Fibroblast of mammary gland (primary cell): Measurements from ENCODE around the gene HSPBP1.

ENCODE experiments used
- DNase-seq: peaks from one replicate; pipeline ENCODE4 v3.0.0-alpha.2; 2010; ENCODE audit warnings: low read depth
- H3K4me3 ChIP-seq: 2 replicates; pipeline ENCODE4 v1.5.1; 2011; ENCODE audit warnings: low read depth, mild to moderate bottlenecking, low read length, moderate library complexity; ENCODE audit not compliant: control insufficient read depth
- CTCF ChIP-seq: conservative IDR thresholded peaks from 2 replicates; pipeline ENCODE4 v1.5.1; 2011; ENCODE audit warnings: low read depth, low read length, inconsistent platforms; ENCODE audit not compliant: control insufficient read depth, insufficient read depth

Gene HSPBP1

GRCh38 chr19:55239004-55239403, 40.9 kb downstream of the HSPBP1 start:
- no peak overlapping the region for H3K4me3 ChIP-seq
- DNase-seq, result no peak
- no peak for TF ChIP-seq CTCF

GRCh38 chr19:55238030-55238429, 41.9 kb downstream of the HSPBP1 start:
- no peak for TF ChIP-seq CTCF
- H3K4me3 ChIP-seq, result no peak overlapping the region
- no peak for DNase-seq

- no peak overlapping the region for H3K4me3 ChIP-seq
- no peak for TF ChIP-seq CTCF
- DNase-seq, result no peak
These were observed 46.9 kb downstream of the HSPBP1 start for GRCh38 chr19:55232986-55233385.

- TF ChIP-seq CTCF, result no peak
- no peak for DNase-seq
- no peak overlapping the region for H3K4me3 ChIP-seq
These were observed 47.7 kb downstream of the HSPBP1 start for GRCh38 chr19:55232286-55232602.

- H3K4me3 ChIP-seq, result no peak overlapping the region
- DNase-seq, result no peak
- no peak for TF ChIP-seq CTCF
These were observed 48.3 kb downstream of the HSPBP1 start for GRCh38 chr19:55231391-55232285.

- TF ChIP-seq CTCF, result no peak
- H3K4me3 ChIP-seq, result no peak overlapping the region
These were observed 49.1 kb downstream of the HSPBP1 start for GRCh38 chr19:55230780-55231179.

More at GRCh38 chr19:55230780-55231179, 49.1 kb downstream of the HSPBP1 start:
- no peak for DNase-seq
